ENCODE measurements around the gene MYO15B.

MYO15B gene

DNA sequence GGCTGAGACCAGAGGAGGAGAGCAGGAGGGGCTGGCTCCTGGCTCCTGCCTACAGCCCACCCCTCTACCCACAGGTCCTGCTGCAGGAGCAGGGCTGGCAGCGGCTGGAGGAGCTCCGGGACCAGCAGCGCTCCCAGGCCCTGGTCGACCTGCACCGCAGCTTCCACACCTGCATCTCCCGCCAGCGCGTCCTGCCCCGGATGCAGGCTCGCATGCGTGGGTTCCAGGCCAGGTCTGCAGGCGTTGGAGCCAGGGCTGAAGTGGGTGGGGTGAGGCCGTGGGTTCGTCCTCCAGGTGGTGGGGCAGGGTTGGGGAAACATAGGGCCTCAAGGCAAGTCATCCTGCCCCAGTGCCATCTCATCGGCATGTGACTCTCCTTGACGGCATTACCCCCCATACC, 18.2 kb downstream of the MYO15B start:
- H3K4me3 Mint-ChIP-seq = no peak overlapping the region
- no peak for ATAC-seq (replicated peaks; ENCODE audit: extremely low read depth, poor library complexity, severe bottlenecking)
- no peaks in the 10 kb centered on the region for H3K9me3 Mint-ChIP-seq
- DNase-seq (ENCODE audit: low spot score in 2 of 2) = no peak
- no peak overlapping the region for H3K27ac Mint-ChIP-seq (ENCODE audit: low read depth)
- no peaks in the 10 kb centered on the region for H3K36me3 Mint-ChIP-seq (ENCODE audit: insufficient read depth)
- peaks cover 5% of the 10 kb centered on the region for H3K4me1 Mint-ChIP-seq
- no peaks in the 10 kb centered on the region for H3K27me3 Mint-ChIP-seq

DNA sequence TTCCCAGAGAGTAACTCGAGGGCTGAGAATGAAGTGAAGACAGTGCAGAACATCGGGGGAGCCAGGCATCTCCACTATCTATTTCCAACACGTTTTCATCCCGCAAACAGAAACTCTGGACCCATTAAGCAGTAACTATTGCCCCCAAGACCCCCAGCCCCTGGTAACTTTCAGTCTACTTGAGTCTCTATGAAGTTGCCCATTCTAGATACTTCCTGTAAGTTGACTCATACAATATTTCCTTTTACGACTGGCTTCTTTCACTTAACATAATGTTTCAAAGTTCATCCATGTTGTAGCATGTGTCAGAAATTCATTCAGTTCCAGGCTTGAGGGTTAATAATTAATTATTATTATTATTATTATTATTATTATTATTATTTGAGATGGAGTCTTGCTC, 19.5 kb downstream of the MYO15B start:
- no peak overlapping the region for H3K27ac Mint-ChIP-seq (ENCODE audit: low read depth)
- DNase-seq (ENCODE audit: low spot score in 2 of 2) = no peak
- H3K36me3 Mint-ChIP-seq (ENCODE audit: insufficient read depth) = peaks cover 2% of the 10 kb centered on the region
- ATAC-seq (replicated peaks; ENCODE audit: extremely low read depth, poor library complexity, severe bottlenecking) = no peak
- H3K9me3 Mint-ChIP-seq = no peaks in the 10 kb centered on the region
- no peaks in the 10 kb centered on the region for H3K27me3 Mint-ChIP-seq
- H3K4me3 Mint-ChIP-seq = no peak overlapping the region
- H3K4me1 Mint-ChIP-seq = no peaks in the 10 kb centered on the region

DNA sequence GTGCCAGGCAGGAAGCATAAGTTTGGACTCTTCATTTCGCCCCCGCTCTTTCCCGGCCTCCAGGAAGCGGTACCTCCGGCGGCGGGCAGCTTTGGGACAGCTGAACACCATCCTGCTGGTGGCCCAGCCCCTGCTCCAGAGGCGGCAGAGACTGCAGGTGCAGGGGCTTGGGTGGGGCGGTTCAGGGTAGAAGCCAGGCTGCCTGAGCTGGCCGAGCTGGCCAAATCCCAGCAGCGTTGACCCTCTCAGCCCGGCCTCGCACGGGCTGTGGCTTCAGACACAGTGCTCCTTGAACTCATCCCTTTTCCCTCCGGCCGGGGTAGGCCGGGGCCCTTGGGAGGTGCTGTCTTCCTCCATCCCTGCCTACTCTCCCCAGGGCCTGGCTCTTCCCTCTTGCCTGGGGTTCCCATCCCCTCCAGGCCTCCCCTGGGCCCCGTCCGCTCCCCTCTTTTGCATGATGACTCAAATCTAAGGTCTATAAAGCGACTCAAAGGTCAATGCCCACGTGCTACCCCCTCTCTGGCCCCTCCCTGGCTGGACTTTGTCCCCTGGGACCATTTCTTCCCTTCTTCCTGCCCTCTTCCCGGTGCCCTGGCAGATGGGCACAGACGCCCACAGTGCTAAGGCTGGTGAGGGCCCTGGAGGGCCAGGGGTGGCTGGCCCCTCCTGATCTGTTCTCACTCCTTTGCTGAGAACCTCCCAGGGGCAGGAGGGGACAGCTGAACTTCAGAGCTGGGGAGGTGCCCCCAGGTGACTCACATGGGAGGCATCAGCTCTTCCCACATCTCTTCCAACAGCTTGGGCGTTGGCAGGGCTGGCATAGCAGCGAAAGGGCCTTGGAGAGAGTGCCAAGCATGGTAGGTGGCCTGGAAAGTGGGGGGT, 22.7 kb downstream of the MYO15B start:
- DNase-seq (ENCODE audit: low spot score in 2 of 2) (no peak), ATAC-seq (replicated peaks; ENCODE audit: extremely low read depth, poor library complexity, severe bottlenecking) (no peak)
- Mint-ChIP-seq H3K4me3 (no peak overlapping the region), H3K36me3 (ENCODE audit: insufficient read depth) (peaks cover 2% of the 10 kb centered on the region), H3K4me1 (no peaks in the 10 kb centered on the region), H3K27me3 (no peaks in the 10 kb centered on the region), H3K27ac (ENCODE audit: low read depth) (no peak overlapping the region), H3K9me3 (no peaks in the 10 kb centered on the region)

DNA sequence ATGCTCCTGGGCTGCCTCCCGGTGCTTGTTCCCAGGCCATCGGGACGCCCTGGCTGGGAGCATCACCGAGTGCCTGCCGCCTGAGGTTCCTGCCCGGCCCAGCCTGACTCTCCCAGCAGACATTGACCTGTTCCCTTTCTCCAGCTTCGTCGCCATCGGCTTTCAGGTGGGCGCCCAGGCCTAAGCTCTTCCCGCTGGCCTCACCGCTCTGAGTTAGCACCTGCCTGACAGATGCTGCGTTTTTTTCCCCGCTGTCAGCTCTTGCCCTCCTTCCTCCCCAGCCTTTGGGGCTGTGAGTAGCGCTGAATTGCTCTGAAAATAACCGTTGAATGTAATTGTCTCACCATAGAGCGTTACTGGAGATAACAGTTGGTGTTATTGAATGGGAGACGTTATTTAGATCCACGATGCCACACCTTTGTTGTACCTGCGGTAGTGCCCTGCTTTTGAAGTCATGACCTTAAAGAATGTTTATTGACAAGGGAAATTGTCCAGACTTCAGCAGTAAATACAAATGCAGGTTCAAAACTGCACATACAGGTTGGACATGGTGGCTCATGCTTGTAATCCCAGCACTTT, 24.3 kb downstream of the MYO15B start:
- H3K4me3 Mint-ChIP-seq = no peak overlapping the region
- peaks cover 2% of the 10 kb centered on the region for H3K36me3 Mint-ChIP-seq (ENCODE audit: insufficient read depth)
- no peak for DNase-seq (ENCODE audit: low spot score in 2 of 2)
- H3K9me3 Mint-ChIP-seq = no peaks in the 10 kb centered on the region
- H3K4me1 Mint-ChIP-seq = no peaks in the 10 kb centered on the region
- H3K27me3 Mint-ChIP-seq = no peaks in the 10 kb centered on the region
- no peak overlapping the region for H3K27ac Mint-ChIP-seq (ENCODE audit: low read depth)
- no peak for ATAC-seq (replicated peaks; ENCODE audit: extremely low read depth, poor library complexity, severe bottlenecking)

- no peak for ATAC-seq (replicated peaks; ENCODE audit: extremely low read depth, poor library complexity, severe bottlenecking)
- no peaks in the 10 kb centered on the region for H3K27me3 Mint-ChIP-seq
- H3K4me3 Mint-ChIP-seq = no peak overlapping the region
Measured at GRCh38 chr17:75612906-75613626, 25.5 kb downstream of the MYO15B start.

GRCh38 chr17:75614006-75614405, 26.4 kb downstream of the MYO15B start:
- no peak for DNase-seq (ENCODE audit: low spot score in 2 of 2)
- H3K27me3 Mint-ChIP-seq = no peaks in the 10 kb centered on the region
- H3K9me3 Mint-ChIP-seq = no peaks in the 10 kb centered on the region
- no peak overlapping the region for H3K27ac Mint-ChIP-seq (ENCODE audit: low read depth)
- H3K4me1 Mint-ChIP-seq = no peaks in the 10 kb centered on the region
- no peak overlapping the region for H3K4me3 Mint-ChIP-seq
- ATAC-seq (replicated peaks; ENCODE audit: extremely low read depth, poor library complexity, severe bottlenecking) = no peak
- H3K36me3 Mint-ChIP-seq (ENCODE audit: insufficient read depth) = peaks cover 2% of the 10 kb centered on the region

More at GRCh38 chr17:75612906-75613626, 25.5 kb downstream of the MYO15B start:
- Mint-ChIP-seq H3K27ac (ENCODE audit: low read depth) (no peak overlapping the region), H3K36me3 (ENCODE audit: insufficient read depth) (peaks cover 2% of the 10 kb centered on the region), H3K4me1 (no peaks in the 10 kb centered on the region), H3K9me3 (no peaks in the 10 kb centered on the region)
- no peak for DNase-seq (ENCODE audit: low spot score in 2 of 2)

DNA sequence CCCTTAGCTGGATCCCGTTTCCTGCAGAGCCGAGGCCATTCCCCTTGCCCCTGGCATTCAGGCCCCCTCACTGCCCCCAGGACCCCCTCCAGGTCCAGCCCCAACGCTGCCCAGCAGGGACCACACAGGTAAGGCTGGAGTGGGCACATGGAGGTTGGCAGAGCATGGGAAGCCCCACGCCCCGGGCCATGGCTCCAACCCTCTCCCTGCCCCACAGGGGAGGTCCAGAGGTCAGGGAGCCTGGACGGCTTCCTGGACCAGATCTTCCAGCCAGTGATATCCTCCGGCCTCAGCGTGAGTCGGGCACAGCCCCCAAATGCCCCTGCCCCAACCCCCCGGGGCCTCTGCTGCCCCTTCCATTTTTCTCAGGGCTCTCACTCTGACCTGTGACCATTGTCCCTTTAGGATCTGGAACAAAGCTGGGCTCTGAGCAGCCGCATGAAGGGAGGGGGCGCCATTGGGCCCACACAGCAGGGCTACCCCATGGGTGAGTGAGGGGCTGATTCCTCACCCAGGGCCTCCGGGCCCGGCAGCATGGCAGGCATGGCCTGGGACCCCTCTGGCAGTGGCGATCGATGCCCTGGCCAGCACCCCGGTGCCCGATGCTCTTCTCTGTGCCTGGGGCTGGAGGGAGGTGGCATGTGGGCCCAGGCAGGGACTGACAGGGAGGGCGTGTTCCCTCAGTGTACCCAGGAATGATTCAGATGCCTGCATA, 27.1 kb downstream of the MYO15B start:
- Mint-ChIP-seq H3K4me3 (no peak overlapping the region), H3K27ac (ENCODE audit: low read depth) (no peak overlapping the region), H3K27me3 (no peaks in the 10 kb centered on the region), H3K4me1 (no peaks in the 10 kb centered on the region), H3K9me3 (no peaks in the 10 kb centered on the region), H3K36me3 (ENCODE audit: insufficient read depth) (peaks cover 2% of the 10 kb centered on the region)
- ATAC-seq (replicated peaks; ENCODE audit: extremely low read depth, poor library complexity, severe bottlenecking) (no peak), DNase-seq (ENCODE audit: low spot score in 2 of 2) (no peak)

DNA sequence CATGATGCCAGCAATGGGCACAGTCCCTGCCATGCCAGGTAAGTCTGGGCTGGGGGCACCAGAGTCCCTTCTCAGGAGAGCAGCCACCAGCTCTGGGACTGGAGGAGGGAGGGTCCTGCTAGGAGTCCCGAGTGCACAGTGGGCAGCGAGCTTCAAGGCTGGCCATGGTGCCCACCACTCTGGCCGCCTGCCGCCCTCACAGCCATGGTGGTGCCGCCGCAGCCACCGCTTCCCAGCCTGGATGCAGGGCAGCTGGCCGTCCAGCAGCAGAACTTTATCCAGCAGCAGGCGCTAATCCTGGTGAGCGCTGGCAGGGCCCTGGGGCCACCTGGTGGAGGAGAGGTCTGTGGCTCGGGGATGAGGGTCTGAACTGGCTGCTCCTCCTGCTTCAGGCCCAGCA, 27.7 kb downstream of the MYO15B start:
- Mint-ChIP-seq H3K36me3 (ENCODE audit: insufficient read depth) (peaks cover 2% of the 10 kb centered on the region), H3K27ac (ENCODE audit: low read depth) (no peak overlapping the region), H3K4me1 (no peaks in the 10 kb centered on the region), H3K9me3 (no peaks in the 10 kb centered on the region), H3K27me3 (no peaks in the 10 kb centered on the region), H3K4me3 (no peak overlapping the region)
- ATAC-seq (replicated peaks; ENCODE audit: extremely low read depth, poor library complexity, severe bottlenecking) (no peak), DNase-seq (ENCODE audit: low spot score in 2 of 2) (no peak)

DNA sequence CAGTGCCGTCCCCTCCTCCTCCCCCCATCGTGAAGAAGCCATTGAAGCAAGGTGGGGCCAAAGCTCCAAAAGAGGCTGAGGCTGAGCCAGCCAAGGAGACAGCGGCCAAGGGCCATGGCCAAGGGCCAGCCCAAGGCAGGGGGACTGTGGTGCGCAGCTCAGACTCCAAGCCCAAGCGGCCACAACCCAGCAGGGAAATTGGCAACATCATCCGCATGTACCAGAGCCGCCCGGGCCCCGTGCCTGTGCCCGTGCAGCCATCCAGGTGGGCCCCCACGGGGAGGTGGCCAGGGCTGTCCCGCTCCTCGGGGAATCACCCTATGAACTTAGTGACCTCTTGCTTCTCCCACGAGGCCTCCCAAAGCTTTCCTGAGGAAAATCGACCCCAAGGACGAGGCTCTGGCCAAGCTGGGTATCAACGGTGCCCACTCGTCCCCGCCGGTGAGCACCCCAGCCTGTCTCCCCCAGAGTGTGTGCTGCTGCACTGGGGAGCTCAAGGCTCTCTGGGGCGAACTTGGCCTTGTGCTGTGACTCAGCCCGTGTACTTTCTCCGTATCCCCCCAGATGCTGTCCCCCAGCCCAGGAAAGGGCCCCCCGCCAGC, 29.0 kb downstream of the MYO15B start:
- no peaks in the 10 kb centered on the region for H3K9me3 Mint-ChIP-seq
- H3K4me3 Mint-ChIP-seq = no peak overlapping the region
- H3K27ac Mint-ChIP-seq (ENCODE audit: low read depth) = no peak overlapping the region
- H3K4me1 Mint-ChIP-seq = no peaks in the 10 kb centered on the region
- ATAC-seq (replicated peaks; ENCODE audit: extremely low read depth, poor library complexity, severe bottlenecking) = no peak
- H3K27me3 Mint-ChIP-seq = no peaks in the 10 kb centered on the region
- H3K36me3 Mint-ChIP-seq (ENCODE audit: insufficient read depth) = peaks cover 2% of the 10 kb centered on the region
- DNase-seq (ENCODE audit: low spot score in 2 of 2) = no peak

GRCh38 chr17:75617218-75617617, 29.6 kb downstream of the MYO15B start:
- no peaks in the 10 kb centered on the region for H3K36me3 Mint-ChIP-seq (ENCODE audit: insufficient read depth)
- peaks cover 3% of the 10 kb centered on the region for H3K4me1 Mint-ChIP-seq
- H3K9me3 Mint-ChIP-seq = no peaks in the 10 kb centered on the region
- no peaks in the 10 kb centered on the region for H3K27me3 Mint-ChIP-seq
- no peak for DNase-seq (ENCODE audit: low spot score in 2 of 2)
- H3K4me3 Mint-ChIP-seq = no peak overlapping the region
- ATAC-seq (replicated peaks; ENCODE audit: extremely low read depth, poor library complexity, severe bottlenecking) = no peak
- no peak overlapping the region for H3K27ac Mint-ChIP-seq (ENCODE audit: low read depth)

DNA sequence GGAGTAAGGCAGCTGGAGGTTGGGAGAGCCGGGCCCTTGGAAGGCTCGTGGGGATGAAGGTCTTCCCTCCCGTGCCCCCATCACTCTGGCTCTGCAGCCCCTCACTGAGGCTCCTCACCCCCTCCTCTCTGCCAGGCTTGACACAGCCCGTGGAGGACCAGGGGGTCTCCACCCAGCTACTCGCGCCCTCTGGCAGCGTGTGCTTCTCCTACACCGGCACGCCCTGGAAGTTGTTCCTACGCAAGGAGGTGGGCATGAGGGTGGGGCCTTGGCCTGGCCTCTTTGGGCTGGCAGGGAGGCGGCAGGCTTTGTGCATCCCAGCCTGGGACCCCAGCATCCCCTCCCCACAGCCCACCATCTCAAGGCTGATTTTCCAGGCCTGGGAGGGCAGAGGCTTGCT, 30.1 kb downstream of the MYO15B start:
- ATAC-seq (replicated peaks; ENCODE audit: extremely low read depth, poor library complexity, severe bottlenecking) (no peak), DNase-seq (ENCODE audit: low spot score in 2 of 2) (no peak)
- Mint-ChIP-seq H3K27me3 (no peaks in the 10 kb centered on the region), H3K9me3 (no peaks in the 10 kb centered on the region), H3K27ac (ENCODE audit: low read depth) (no peak overlapping the region), H3K4me3 (no peak overlapping the region), H3K4me1 (peaks cover 6% of the 10 kb centered on the region), H3K36me3 (ENCODE audit: insufficient read depth) (no peaks in the 10 kb centered on the region)

Data from central memory CD8-positive, alpha-beta T cell (primary cell).